ENCODE results near the gene MECP2.
"Not testable (repeated sequence)": the region's sequence is repeated elsewhere in the genome, so short reads cannot be mapped to it uniquely, and the experiment has no call there.

Gene MECP2

GRCh38 chrX:153989973-153990655, 107.4 kb downstream of the MECP2 start:
- TF ChIP-seq CTCF (IDR thresholded peaks at IDR 0.05; ENCODE audit: borderline replicate concordance, control extremely low read depth, extremely low read depth, insufficient read depth, missing control alignments) = no peak
- in situ Hi-C loops (cut with MboI; ENCODE audit: low sequenced_read_pairs, unreplicated experiment) = no loop called here
- DNase-seq (ENCODE audit: low spot score) = no peak

- no peak for TF ChIP-seq CTCF (IDR thresholded peaks at IDR 0.05; ENCODE audit: borderline replicate concordance, control extremely low read depth, extremely low read depth, insufficient read depth, missing control alignments)
- in situ Hi-C loops (cut with MboI; ENCODE audit: low sequenced_read_pairs, unreplicated experiment) = no loop called here
- no peak for DNase-seq (ENCODE audit: low spot score)
These were observed 109.0 kb downstream of the MECP2 start for GRCh38 chrX:153988493-153988892.

GRCh38 chrX:153984351-153985178, 113.0 kb downstream of the MECP2 start:
- DNase-seq (ENCODE audit: low spot score) = peak; percentile 78
- in situ Hi-C loops (cut with MboI; ENCODE audit: low sequenced_read_pairs, unreplicated experiment) = no loop called here
- TF ChIP-seq CTCF (IDR thresholded peaks at IDR 0.05; ENCODE audit: borderline replicate concordance, control extremely low read depth, extremely low read depth, insufficient read depth, missing control alignments) = no peak

GRCh38 chrX:153983321-153983801, 114.2 kb downstream of the MECP2 start:
- in situ Hi-C loops (cut with MboI; ENCODE audit: low sequenced_read_pairs, unreplicated experiment) = no loop called here
- no peak for DNase-seq (ENCODE audit: low spot score)
- no peak for TF ChIP-seq CTCF (IDR thresholded peaks at IDR 0.05; ENCODE audit: borderline replicate concordance, control extremely low read depth, extremely low read depth, insufficient read depth, missing control alignments)

- TF ChIP-seq CTCF (IDR thresholded peaks at IDR 0.05; ENCODE audit: borderline replicate concordance, control extremely low read depth, extremely low read depth, insufficient read depth, missing control alignments) = no peak
- no peak for DNase-seq (ENCODE audit: low spot score)
- in situ Hi-C loops (cut with MboI; ENCODE audit: low sequenced_read_pairs, unreplicated experiment) = no loop called here
These were observed 115.6 kb downstream of the MECP2 start for GRCh38 chrX:153981771-153982533.

GRCh38 chrX:153981231-153981630, 116.3 kb downstream of the MECP2 start:
- no peak for TF ChIP-seq CTCF (IDR thresholded peaks at IDR 0.05; ENCODE audit: borderline replicate concordance, control extremely low read depth, extremely low read depth, insufficient read depth, missing control alignments)
- in situ Hi-C loops (cut with MboI; ENCODE audit: low sequenced_read_pairs, unreplicated experiment) = no loop called here
- no peak for DNase-seq (ENCODE audit: low spot score)

- DNase-seq (ENCODE audit: low spot score); in situ Hi-C loops (cut with MboI; ENCODE audit: low sequenced_read_pairs, unreplicated experiment): not testable (repeated sequence)
These were observed 117.1 kb downstream of the MECP2 start for GRCh38 chrX:153980394-153980793.

Measured in GM13976 (cell line).